Naive thymus-derived CD4-positive, alpha-beta T cell (primary cell): ENCODE results near the gene POP4. TPM values are rescaled to one million over a fixed set of nuclear protein-coding genes. Genes with fewer than 3 reads are reported as not detected.

Source experiments
- polyA plus RNA-seq, 2 donors: library from polyadenylated mRNA; unstranded; fragments of 300-500 nt; fragmentation: Illumina TruSeq; gene quantifications; one replicate each; pipeline ENCODE4 v1.2.3, GENCODE V29; 2021
- total RNA-seq, 6 experiments: library from RNA in 5 of 6; stranded (reverse) in 5 of 6; gene quantifications; 1 replicate in 5 of 6; 2 replicates in 1 of 6; pipeline ENCODE4 v1.2.3 and lab custom pipeline; 2021 to 2026

Gene POP4
- total and polyA plus RNA-seq, 7 experiments from 2014 or later: 45.3 to 156 (median 59.2) TPM

Other genes with a start within 250 kb of the POP4 start
- gene VSTM2B, start 80.3 kb upstream of the POP4 start, total RNA-seq: under 1 TPM in 1 of 5 experiments, not detected in 4; 0.24 TPM
- not detected for gene VSTM2B, start 80.3 kb upstream of the POP4 start, polyA plus RNA-seq
- gene PLEKHF1, start 59.2 kb downstream of the POP4 start, total RNA-seq: 10 to 100 TPM; 11.1 to 47.2 (median 17.5) TPM
- 10 to 100 TPM; 11.5 to 37.6 TPM for gene PLEKHF1, start 59.2 kb downstream of the POP4 start, polyA plus RNA-seq
- gene C19orf12, start 109.0 kb downstream of the POP4 start, total RNA-seq: 10 to 100 TPM; 19.8 to 51.5 (median 24.6) TPM
- gene C19orf12, start 109.0 kb downstream of the POP4 start, polyA plus RNA-seq: 10 to 100 TPM; 17.6 to 23.3 TPM
- gene CCNE1, start 205.7 kb downstream of the POP4 start, total RNA-seq: 10 to 100 TPM in 1 of 5 experiments, 1 to 10 TPM in 4; 5.3 to 36.1 (median 6.6) TPM
- 1 to 10 TPM; 1.9 to 2.6 TPM for gene CCNE1, start 205.7 kb downstream of the POP4 start, polyA plus RNA-seq